NB4 (cell line): ENCODE results near the gene GAS2L2.
A peak's percentile ranks its signal among the peaks of the same experiment; 100 is the strongest.

Experiments
- DNase-seq: peaks from one replicate; pipeline ENCODE4 v3.0.0; 2010; ENCODE audit warnings: low read depth
- H3K4me3 ChIP-seq: one replicate; pipeline ENCODE4 v1.5.1; 2011; ENCODE audit warnings: mild to moderate bottlenecking, low read depth, low read length, moderate library complexity
- CTCF ChIP-seq: IDR thresholded peaks from one replicate; pipeline ENCODE4 v1.5.1; 2012; ENCODE audit warnings: low read depth, low read length
- MAX ChIP-seq: IDR thresholded peaks from 2 replicates; pipeline ENCODE4 v1.6.1; 2011; ENCODE audit warnings: low read depth, low read length
- MYC ChIP-seq: IDR thresholded peaks from 2 replicates; pipeline ENCODE4 v1.6.1; 2011; ENCODE audit warnings: low read depth, low read length
- POLR2A ChIP-seq: IDR thresholded peaks from 2 replicates; pipeline ENCODE4 v1.6.1; 2011; ENCODE audit warnings: mild to moderate bottlenecking; ENCODE audit not compliant: insufficient read length; ENCODE audit errors: extremely low read depth

GAS2L2 gene

GRCh38 chr17:35795871-35796265, 42.8 kb upstream of the GAS2L2 start:
- no peak for DNase-seq
- H3K4me3 ChIP-seq, result no peak overlapping the region
- no peak for TF ChIP-seq POLR2A
- no peak for TF ChIP-seq MYC
- TF ChIP-seq CTCF, result no peak
- TF ChIP-seq MAX, result no peak

- DNase-seq, result peak; percentile 51
- TF ChIP-seq MAX (no peak), POLR2A (no peak), CTCF (no peak), MYC (no peak)
- no peak within 1 kb of the TSS for H3K4me3 ChIP-seq
Measured at GRCh38 chr17:35795007-35795870, 42.2 kb upstream of the GAS2L2 start, which contains the start of gene MMP28. Gene MMP28 (minus strand): TSS chr17:35795641. CDS start chr17:35795377, 264 bp downstream.

GRCh38 chr17:35793257-35793656, 40.2 kb upstream of the GAS2L2 start:
- TF ChIP-seq MYC, result no peak
- no peak for TF ChIP-seq CTCF
- TF ChIP-seq POLR2A, result no peak
- TF ChIP-seq MAX, result no peak
- no peak for DNase-seq
- no peak overlapping the region for H3K4me3 ChIP-seq

GRCh38 chr17:35791681-35792350, 38.8 kb upstream of the GAS2L2 start:
- no peak for DNase-seq
- TF ChIP-seq CTCF (no peak), MAX (no peak), MYC (no peak), POLR2A (no peak)
- H3K4me3 ChIP-seq, result no peak overlapping the region

GRCh38 chr17:35790841-35791240, 37.8 kb upstream of the GAS2L2 start:
- DNase-seq, result no peak
- H3K4me3 ChIP-seq, result no peak overlapping the region
- TF ChIP-seq CTCF, result no peak
